Muscle layer of colon (tissue), 2 donors: Measurements from ENCODE around the gene VPS39.

Experiments used
- H3K27ac ChIP-seq: one replicate; pipeline ENCODE4 v1.7.0; 2013; ENCODE audit warnings: low read depth, mild to moderate bottlenecking, low read length, moderate library complexity
- H3K27me3 ChIP-seq, 2 donors: one replicate each; pipeline ENCODE4 v1.7.0; 2013; ENCODE audit warnings: low read length in 2 of 2, mild to moderate bottlenecking in 2 of 2; ENCODE audit not compliant: insufficient read depth in 2 of 2, control insufficient read depth in 1 of 2
- H3K36me3 ChIP-seq: one replicate; pipeline ENCODE4 v1.7.0; 2013; ENCODE audit warnings: mild to moderate bottlenecking, low read length; ENCODE audit not compliant: insufficient read depth
- H3K4me1 ChIP-seq: one replicate; pipeline ENCODE4 v1.7.0; 2013; ENCODE audit warnings: mild to moderate bottlenecking, low read length; ENCODE audit not compliant: insufficient read depth
- H3K4me3 ChIP-seq, 2 donors: one replicate each; pipeline ENCODE4 v1.7.0; 2013; ENCODE audit warnings: low read length in 2 of 2, low read depth in 1 of 2, mild to moderate bottlenecking in 1 of 2, moderate library complexity in 1 of 2
- H3K9ac ChIP-seq: one replicate; pipeline ENCODE4 v1.7.0; 2013; ENCODE audit warnings: low read length
- H3K9me3 ChIP-seq: one replicate; pipeline ENCODE4 v1.7.0; 2013; ENCODE audit warnings: mild to moderate bottlenecking, low read length
- donor health status: abdominal sarcoma.
- donor health status: Adenocarcinoma of cecum.

The VPS39 gene

GRCh38 chr15:42141795-42142667 lies 66.1 kb downstream of the VPS39 start:
- no peak overlapping the region for H3K4me3 ChIP-seq
- no peaks in the 10 kb centered on the region for H3K9me3 ChIP-seq
- H3K9ac ChIP-seq: no peak overlapping the region
- H3K36me3 ChIP-seq: no peaks in the 10 kb centered on the region
- no peaks in the 10 kb centered on the region for H3K4me1 ChIP-seq
- H3K27me3 ChIP-seq: no peaks in the 10 kb centered on the region
- H3K27ac ChIP-seq: no peak overlapping the region

GRCh38 chr15:42141246-42141645 lies 66.9 kb downstream of the VPS39 start:
- Histone ChIP-seq H3K27ac (no peak overlapping the region), H3K4me3 (no peak overlapping the region), H3K9me3 (no peaks in the 10 kb centered on the region), H3K27me3 (no peaks in the 10 kb centered on the region), H3K4me1 (no peaks in the 10 kb centered on the region), H3K9ac (no peak overlapping the region), H3K36me3 (no peaks in the 10 kb centered on the region)

- H3K4me3 ChIP-seq: no peak overlapping the region
- H3K4me1 ChIP-seq: no peaks in the 10 kb centered on the region
- H3K27ac ChIP-seq: no peak overlapping the region
- H3K36me3 ChIP-seq: no peaks in the 10 kb centered on the region
- H3K9ac ChIP-seq: no peak overlapping the region
- no peaks in the 10 kb centered on the region for H3K27me3 ChIP-seq
- no peaks in the 10 kb centered on the region for H3K9me3 ChIP-seq
These were observed 67.6 kb downstream of the VPS39 start for GRCh38 chr15:42140383-42141070.

- no peak overlapping the region for H3K27ac ChIP-seq
- H3K9ac ChIP-seq: no peak overlapping the region
- H3K4me3 ChIP-seq: no peak overlapping the region
These were observed 68.5 kb downstream of the VPS39 start for GRCh38 chr15:42139596-42139995.

GRCh38 chr15:42138968-42139386 lies 69.1 kb downstream of the VPS39 start:
- Histone ChIP-seq H3K4me1 (no peaks in the 10 kb centered on the region), H3K27ac (no peak overlapping the region), H3K27me3 (no peaks in the 10 kb centered on the region), H3K36me3 (no peaks in the 10 kb centered on the region), H3K9ac (no peak overlapping the region), H3K4me3 (no peak overlapping the region), H3K9me3 (no peaks in the 10 kb centered on the region)

More at GRCh38 chr15:42139596-42139995, 68.5 kb downstream of the VPS39 start:
- H3K27me3 ChIP-seq: no peaks in the 10 kb centered on the region
- H3K4me1 ChIP-seq: no peaks in the 10 kb centered on the region
- H3K9me3 ChIP-seq: no peaks in the 10 kb centered on the region
- no peaks in the 10 kb centered on the region for H3K36me3 ChIP-seq

- no peak overlapping the region for H3K4me3 ChIP-seq
- H3K36me3 ChIP-seq: no peaks in the 10 kb centered on the region
- H3K27ac ChIP-seq: no peak overlapping the region
- no peaks in the 10 kb centered on the region for H3K4me1 ChIP-seq
- no peaks in the 10 kb centered on the region for H3K27me3 ChIP-seq
- no peak overlapping the region for H3K9ac ChIP-seq
- no peaks in the 10 kb centered on the region for H3K9me3 ChIP-seq
These were observed 69.7 kb downstream of the VPS39 start for GRCh38 chr15:42138411-42138810.

GRCh38 chr15:42137461-42138261 lies 70.4 kb downstream of the VPS39 start:
- Histone ChIP-seq H3K27ac (no peak overlapping the region), H3K4me1 (no peaks in the 10 kb centered on the region), H3K4me3 (no peak overlapping the region), H3K36me3 (no peaks in the 10 kb centered on the region), H3K9me3 (no peaks in the 10 kb centered on the region), H3K27me3 (no peaks in the 10 kb centered on the region), H3K9ac (no peak overlapping the region)

GRCh38 chr15:42136513-42136912 lies 71.6 kb downstream of the VPS39 start:
- no peaks in the 10 kb centered on the region for H3K36me3 ChIP-seq
- no peak overlapping the region for H3K4me3 ChIP-seq
- H3K9me3 ChIP-seq: no peaks in the 10 kb centered on the region
- no peak overlapping the region for H3K9ac ChIP-seq
- no peak overlapping the region for H3K27ac ChIP-seq
- no peaks in the 10 kb centered on the region for H3K27me3 ChIP-seq
- H3K4me1 ChIP-seq: no peaks in the 10 kb centered on the region

- no peak overlapping the region for H3K9ac ChIP-seq
- H3K9me3 ChIP-seq: no peaks in the 10 kb centered on the region
- H3K27me3 ChIP-seq: no peaks in the 10 kb centered on the region
- H3K27ac ChIP-seq: no peak overlapping the region
- no peak overlapping the region for H3K4me3 ChIP-seq
- no peaks in the 10 kb centered on the region for H3K36me3 ChIP-seq
- no peaks in the 10 kb centered on the region for H3K4me1 ChIP-seq
These were observed 72.8 kb downstream of the VPS39 start for GRCh38 chr15:42135351-42135750.

GRCh38 chr15:42134617-42135245 lies 73.4 kb downstream of the VPS39 start:
- Histone ChIP-seq H3K36me3 (no peaks in the 10 kb centered on the region), H3K9ac (no peak overlapping the region), H3K27ac (no peak overlapping the region), H3K27me3 (no peaks in the 10 kb centered on the region), H3K4me3 (no peak overlapping the region), H3K4me1 (no peaks in the 10 kb centered on the region), H3K9me3 (no peaks in the 10 kb centered on the region)
